Measurements from ENCODE around the gene OSER1.
A peak's percentile ranks its signal among the peaks of the same experiment; 100 is the strongest.
"Not testable (repeated sequence)": the region's sequence is repeated elsewhere in the genome, so short reads cannot be mapped to it uniquely, and the experiment has no call there.

Gene OSER1

DNA sequence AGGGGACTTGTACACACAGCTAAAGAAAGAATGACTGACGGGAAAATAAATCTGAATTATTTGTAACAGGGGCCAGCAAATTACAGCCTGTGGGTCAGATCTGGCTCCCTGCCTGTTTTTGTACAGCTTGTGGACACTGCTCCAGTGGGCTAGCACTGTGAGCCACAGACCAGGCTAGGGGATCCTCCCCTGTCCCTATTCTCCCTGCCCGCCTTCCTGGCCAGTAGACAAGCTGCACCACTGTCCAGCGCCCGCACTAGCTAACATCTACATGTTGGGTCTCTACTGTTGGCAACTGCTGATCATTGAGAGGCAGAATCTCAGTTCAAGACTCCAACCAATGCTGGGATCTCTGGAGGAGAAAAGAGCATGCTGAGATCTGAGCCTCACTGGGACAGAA, 10.7 kb downstream of the OSER1 start:
- DNase-seq = no peak

DNA sequence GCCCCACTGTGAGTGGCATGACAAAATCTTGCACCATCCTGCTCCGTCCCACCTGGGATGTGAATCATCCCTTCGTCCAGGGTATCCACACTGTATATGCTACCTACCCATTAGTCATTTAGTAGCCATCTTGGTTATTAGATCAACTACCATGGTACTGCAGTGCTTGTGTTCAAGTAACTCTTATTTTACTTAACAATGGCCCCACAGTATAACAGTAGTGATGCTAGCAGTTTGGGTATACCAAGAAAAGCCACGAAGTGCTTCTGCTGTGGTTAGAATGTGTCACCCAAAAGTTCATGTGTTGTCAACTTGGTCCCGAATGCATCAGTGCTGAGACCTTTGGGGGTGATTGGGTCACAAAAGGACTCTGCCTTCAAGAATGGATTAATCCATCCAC, 11.7 kb downstream of the OSER1 start:
- no peak for DNase-seq

DNA sequence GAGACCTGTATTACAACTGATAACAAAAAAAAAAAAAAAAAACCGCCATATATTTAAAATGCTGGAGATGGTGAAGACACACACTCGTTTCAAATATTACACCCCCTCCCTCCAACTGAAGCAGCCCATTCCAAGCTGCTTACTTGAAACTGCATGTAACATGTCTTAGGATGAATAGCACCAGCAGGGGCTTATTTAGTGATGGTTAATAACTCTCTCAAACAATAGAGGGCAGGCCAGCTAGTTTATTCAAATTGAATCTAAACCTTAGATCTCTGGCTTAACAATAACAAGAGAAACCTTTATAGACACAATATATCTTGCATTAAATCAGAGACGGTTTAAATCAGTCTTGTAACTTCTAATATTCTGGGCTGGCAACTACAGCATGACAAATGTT, 14.3 kb downstream of the OSER1 start:
- DNase-seq = no peak

DNA sequence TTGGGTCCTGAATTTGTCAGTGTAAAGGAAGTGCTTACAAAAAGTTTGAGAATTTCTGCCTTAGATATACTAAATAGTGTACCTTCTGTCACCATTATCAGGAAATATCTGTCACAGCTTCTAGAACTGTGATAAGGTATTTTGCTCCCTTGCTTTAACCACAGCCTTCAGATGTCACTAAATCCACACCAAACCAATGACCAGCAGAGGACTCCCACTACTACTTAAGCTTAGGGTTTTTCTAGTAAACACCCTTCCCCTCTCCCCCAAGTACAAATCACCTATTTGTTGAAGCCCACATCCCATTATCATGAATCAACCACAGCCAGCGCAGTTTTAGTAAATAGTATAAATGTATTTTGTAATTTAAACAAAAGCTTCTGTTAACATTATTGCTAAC, 15.0 kb downstream of the OSER1 start:
- DNase-seq = no peak

DNA sequence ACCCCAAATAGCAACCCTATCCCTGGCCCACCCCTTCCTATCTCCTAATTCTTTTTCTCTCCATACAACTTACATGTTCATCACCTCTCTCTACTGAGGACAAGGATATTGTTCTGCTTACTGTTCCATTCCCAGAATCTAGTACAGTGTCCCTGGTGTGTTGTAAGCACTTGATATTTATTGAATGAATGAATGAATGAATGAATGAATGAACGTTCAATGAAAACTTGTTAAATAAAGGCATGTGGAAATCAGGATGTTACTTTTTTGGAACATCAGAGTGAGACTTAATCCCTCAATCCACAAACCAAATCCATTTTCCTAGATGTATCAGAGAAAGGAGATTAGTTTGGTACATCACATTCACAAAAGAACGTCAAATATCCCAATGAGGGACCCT, 16.8 kb downstream of the OSER1 start:
- no peak for DNase-seq

DNA sequence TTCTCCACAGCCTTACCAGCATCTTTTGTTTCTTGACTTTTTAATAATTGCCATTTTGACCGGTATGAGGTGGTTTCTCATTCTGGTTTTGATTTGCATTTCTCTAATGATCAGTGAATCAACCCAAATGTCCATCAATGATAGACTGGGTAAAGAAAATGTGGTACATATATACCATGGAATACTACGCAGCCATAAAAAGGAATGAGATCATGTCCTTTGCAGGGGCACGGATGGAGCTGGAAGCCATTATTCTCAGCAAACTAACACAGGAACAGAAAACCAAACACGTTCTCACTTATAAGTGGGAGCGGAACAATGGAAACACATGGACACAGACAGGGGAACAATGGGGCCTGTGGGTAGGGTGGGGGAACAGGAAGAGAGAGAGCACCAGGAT, 18.9 kb downstream of the OSER1 start:
- DNase-seq = not testable (repeated sequence)

DNA sequence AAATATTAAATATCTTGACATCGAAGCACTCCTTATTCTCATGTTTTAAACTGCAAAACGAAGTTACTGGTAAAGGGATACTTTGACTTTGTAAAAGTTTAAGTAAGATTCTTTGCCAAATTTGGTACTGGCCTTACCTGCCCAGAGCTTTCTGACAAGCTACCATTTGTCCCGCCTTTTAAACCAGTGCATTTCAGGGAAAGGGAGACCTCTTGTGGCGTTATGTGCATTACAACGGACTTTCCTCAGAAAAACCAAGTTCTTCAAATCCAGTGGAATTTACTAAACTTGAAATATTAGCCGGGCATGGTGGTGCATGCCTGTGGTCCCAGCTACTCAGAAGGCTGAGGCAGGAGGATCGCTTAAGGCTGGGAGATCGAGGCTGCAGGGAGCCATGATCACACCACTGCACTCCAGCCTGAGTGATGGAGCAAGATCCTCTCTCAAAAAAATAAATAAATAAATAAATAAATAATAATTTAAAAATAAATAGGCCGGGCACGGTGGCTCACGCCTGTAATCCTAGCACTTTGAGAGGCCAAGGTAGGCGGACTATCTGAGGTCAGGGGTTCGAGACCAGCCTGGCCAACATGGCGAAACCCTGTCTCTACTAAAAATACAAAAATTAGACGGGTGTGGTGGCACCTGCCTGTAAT, 20.2 kb downstream of the OSER1 start:
- DNase-seq = not testable (repeated sequence)

DNA sequence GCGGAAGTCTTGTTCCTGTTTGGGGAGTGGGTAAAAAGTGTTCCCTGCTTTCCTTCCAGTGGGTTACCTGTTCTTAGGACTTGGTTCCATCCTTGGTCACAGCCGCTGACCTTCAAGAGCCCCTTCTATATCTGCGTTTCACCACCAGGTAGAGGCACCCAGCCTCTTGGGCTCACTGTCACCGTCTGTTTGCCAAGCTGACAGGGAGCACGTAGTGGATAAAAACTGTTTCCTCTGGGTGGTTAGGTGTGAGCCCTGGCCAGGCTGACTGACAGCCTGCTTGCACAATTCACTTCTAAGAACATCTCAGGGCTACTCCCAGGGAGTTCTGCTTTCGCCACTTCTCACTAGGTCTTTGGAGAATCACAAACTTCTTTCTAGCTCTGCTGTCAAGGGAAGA, 21.8 kb downstream of the OSER1 start:
- DNase-seq = no peak

DNA sequence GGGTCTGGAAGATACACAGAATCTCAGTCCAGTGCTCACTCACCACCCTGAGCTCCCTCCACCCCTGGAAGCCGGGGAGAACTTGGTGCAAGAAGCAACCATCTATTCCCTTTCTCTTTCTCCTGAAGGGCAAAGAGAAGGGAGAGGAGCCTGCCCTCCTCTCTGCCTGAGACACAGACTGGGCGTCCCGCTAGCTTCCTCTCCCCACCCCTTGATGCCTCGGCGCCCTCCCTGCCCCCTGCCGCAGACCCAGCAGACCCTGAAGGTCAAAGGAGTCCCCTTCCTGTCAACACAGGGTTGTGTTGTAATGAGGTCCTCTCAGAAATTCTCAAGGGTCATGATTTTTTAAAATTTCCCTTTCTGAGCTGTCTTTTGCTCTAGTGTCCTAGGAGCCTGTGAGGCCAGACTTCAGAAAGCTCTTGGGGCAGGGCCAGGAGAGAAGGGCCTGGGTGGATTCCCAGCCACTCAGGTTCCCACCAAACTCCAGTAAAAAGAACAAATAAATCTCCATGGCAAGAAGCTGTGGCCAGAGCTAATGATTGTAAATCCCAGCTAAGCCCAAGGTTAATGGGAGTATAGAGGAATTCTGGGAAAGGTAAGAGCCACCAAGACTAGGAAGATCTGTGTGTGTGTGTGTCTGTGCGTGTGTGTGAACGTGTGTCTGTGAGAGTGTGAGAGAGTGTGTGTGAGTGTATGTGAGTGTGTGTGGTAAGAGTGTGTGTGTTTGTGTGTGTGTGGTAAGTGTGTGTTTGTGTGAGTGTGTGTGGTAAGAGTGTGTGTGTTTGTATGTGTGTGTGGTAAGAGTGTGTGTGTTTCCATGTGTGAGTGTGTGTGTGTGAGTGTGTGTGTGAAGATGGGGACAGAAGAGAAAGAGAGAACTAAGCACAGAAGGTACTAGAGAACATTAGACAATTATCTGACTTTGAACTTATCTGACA, 22.5 kb downstream of the OSER1 start:
- DNase-seq = no peak

DNA sequence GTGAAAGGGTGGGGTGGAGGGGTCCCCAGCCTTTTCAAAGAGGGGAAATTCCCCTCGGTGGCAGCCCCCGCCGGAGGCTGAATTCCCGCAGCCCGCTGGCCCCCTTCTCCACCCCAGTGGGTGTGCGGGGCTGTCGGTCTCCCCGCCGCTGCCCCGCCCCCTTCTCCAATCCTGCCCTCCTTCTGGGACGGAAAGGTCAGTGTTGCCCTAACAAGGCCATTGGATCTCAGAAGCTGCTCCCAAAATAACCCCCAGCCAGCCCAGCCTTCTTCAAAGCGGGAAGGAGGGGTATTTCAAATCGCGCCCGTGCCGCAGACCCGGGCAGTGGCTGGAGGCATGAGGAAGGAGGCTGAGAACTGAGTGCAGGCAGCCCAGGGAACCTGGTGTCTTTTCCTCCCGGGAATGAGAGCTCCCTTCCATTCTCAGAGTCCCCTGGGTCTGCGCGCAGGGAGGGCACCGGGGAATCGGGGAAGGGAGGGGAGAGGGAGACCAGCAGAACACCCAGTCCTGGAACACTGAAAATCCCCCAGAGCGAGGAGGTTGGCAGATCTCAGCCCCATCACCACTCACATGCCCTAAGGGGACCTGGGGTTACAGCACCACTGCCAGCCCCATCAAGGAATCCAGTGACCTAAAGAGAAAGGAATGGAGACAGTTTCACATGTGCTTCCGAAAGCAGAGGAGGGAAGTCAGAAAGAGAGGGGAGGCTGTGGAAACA, 23.4 kb downstream of the OSER1 start, which contains the start of gene JPH2:
TSS of gene JPH2 (minus strand) at position 135 of the 718 bp plus-strand sequence. CDS start 483 bp downstream, outside the sequence.
- peak; percentile 49 for DNase-seq

DNA sequence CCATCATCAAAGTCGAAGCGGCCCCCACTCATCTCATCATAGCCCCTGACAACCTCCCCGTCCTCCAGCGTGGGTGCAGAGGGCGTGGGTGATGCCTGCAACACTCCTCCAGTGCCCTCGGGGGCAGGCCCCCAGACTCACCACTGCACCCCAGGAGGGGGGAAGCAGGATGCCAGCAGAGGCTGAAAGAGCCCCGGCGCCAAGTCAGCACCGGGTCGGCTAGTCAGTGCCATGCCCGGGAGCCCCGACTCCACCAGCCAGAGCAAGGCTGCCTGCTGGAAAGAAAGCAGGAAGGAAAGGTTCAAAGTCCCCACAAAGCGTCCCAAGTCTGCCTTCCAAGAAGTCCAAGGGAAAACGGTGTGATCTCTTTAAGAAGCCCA, 23.9 kb downstream of the OSER1 start:
- no peak for DNase-seq

DNA sequence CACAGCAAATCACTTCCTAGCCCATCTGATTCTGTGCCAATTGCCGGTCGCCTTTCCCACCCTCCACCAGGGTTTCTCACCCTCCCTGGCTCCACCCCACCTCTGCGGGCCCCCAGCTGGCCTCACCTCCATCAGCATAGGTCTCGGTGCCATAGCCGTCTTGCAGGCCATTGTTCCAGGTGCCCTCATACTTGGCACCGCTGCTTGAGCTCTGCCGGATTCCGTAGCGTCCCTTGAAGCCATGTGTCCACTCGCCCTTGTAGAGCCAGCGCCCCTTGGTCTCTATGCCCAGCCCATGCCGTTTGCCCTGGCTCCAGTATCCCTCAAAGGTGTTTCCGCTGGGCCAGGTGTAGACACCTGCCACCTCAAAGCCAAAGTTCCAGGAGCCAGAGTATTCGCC, 24.4 kb downstream of the OSER1 start:
- no peak for DNase-seq

DNA sequence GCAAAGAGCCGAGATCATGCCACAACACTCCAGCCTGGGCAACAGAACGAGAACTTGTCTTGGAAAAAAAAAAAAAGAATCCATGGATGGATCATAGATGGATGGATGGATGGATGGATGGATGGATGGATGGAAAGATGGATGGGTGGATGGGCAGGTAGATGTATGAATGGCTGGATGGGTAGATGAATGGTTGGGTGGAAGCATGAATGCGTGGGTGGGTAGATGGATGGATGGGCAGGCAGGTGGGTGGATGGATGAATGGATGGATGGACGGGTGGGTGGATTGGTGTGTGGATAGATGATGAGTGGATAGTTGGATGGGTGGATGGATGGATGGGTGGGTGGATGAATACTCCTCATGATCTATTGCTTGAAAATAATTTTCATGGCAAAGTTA, 25.0 kb downstream of the OSER1 start:
- no peak for DNase-seq

DNA sequence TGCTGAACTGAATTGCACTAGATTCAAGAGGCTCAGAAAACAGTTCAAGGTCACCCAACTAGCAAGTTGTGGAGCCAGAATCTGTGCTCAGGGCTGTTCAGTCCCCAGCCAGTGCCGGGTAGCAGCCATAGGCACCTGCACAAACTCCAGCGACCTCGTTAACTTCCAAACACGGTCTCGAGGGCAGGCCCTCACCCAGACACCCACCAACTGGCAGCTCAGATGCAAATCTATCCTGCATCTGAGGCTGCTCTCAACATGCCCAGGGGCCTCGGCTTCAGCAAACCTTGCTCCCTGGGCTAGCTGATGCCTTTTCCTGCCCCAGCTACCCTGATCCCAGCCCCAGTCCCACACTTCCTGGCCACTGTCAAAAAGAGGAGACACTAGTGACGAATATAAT, 27.3 kb downstream of the OSER1 start:
- no peak for DNase-seq

DNA sequence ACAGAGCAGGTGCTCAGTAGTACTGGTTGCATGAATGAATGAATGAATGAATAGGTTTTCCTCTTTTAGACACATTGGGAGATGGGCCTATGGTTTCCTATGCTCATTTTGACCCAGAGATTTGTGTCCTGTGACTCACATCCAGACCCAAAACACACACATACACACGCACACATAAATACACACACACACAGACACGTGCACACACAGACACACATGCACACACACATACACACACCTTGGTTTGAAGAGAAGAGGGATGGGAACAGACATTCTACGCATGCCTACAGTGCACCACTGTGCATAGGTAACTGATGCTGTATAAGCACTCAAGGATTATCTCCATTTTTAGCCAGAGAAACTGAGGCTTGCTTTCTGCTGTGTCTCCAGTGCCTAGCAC, 27.7 kb downstream of the OSER1 start:
- no peak for DNase-seq

DNA sequence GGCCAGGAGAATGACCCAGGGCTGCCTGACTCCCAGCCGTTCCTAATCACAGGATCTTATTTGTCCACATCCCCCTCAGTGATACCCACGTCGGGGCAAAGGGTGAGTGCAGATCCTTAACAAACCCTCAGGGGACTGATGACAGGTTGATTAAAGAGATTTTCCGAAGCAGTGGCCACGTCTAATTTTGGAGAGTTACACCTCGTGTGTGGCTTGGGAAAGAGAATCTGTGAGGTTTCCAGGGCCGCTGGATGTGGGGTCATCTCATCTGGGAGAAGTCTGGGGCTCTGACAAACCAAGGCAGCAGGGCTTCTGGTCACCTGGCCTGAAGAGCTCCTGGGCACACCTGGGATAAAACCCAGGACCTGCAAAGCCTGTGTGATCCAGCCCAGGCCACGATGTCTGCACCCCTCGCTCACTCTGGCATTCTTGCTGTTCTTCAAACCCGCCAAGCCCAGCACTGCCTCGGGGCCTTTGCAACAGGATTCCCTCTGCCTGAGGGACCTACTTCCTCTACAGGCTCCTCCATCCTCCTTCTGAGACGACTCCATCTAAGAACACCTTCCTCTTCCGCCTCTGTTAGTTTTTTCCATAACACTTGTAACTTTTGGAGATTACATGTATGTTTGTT, 28.3 kb downstream of the OSER1 start:
- no peak for DNase-seq

DNA sequence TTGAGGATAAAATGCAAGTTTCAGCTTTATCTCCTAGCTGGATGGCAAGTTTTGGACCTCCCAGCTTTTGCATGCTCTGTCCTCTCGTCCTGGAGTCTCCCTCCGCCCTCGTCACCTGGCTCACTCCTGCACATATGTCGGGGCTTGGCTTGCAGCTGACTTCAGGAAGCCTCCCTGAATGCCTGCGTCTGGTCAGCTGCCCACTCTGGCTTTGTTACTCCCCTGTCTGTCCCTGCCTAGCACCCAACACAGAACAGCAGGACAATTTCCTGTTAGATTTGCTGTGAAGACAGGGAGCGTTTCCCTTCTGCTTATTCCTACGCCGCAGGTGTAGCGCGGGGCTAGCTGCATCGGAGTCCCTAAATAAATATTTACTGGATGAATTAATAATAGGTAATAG, 29.0 kb downstream of the OSER1 start:
- DNase-seq = no peak

DNA sequence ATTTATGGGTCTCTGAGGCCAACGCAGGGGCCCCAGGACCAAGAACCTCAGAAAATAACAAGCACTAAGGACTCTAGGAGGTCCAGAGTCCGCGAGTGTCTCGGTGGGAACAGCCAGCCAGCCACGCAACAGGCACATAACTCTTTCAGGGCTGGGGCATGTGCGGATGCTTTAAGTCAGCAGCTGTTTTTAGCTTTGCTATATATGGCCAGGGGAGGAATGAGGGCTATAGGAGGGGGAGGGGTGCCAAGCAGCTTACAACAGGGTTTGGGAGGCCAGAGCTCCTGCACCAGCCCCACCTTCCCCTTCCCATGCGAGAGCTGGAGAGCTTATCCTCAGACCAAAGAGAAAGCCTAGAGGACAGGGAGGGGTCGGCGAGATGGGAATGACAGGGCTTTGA, 29.8 kb downstream of the OSER1 start:
- no peak for DNase-seq

DNA sequence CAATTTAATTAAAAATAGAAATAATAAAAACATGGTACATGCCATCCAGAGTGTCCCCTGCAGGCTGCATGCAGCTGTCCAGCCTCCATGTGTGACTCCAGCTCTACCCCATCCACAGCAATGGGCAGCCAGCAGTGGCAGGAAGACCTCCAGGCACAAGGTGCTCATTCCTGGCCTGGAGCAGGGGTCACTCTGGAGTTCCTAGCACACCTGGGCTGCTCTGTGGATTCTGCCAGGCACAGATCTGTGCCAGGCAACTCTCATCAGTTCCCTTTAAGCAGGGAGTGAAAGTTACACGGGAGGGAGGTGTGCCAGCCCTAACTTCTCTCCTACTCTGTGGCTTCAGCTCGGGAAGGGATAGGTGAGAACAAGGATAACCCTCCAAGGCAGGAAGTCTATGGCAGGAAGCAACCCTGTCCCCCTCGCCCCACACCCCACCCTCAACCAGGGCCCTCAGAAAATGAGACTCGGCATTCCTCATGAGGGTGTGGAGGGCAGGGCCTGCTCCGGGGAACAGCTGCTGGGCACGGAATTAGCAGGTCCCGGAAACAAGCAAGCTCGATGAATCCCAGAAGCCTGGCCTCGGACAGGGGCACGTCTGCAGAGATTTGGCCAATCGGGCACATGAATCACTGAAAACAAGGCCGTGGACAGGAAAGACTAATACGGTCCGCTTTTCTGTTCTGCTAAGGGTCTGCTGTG, 33.6 kb downstream of the OSER1 start:
- no peak for DNase-seq

DNA sequence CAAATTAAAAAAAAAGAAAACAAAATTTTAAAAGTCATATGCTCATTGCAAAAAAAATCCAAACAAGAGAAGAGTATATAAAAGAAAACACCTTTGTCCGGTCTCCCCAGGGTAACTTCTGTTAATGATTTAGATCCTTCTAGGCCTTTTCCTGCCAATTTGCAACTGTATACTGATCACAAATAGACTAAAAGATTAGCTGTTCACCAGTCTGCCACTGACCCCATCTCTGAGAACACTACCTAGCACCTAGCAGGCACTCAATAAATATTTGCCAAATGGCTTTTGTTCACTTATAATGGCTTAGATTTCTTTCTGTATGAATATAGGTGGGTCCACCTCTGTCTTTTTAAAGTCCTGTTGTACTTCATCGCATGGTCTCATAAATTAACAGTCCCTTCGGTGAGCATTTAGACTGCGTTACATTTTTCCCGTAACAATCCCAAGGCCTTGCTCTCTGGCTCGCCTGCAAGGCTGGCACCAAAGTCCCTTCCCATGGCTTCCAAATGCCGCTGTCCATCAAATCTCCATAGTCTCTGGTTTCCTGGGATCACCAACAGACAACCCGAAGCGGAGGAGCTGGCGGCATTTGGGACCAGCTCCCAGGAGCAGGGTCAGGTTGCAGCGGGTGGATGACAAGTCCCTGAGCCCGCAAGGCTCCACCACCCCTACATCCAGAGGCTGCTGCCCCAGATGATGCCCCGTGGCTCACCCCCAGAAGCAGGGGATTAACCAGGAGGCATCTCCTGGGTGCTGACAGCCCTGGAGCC, 35.4 kb downstream of the OSER1 start:
- DNase-seq = no peak

DNA sequence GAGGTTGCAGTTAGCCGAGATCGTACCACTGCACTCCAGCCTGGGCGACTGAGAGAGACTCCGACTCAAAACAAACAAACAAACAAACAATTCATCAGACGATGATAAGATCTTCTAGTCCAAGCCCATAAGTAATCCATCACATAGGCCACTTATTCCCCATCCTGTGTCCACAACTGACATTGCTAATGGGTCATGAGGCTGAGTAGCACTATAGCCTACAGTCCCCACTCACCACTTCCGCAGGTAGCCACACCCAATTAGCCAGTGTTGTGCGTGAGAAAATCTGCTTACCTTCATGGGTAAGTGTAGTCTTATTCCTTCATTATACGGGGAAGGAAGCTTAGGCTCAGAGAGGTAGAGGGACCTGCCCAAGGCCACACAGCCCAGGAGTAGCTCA, 36.7 kb downstream of the OSER1 start:
- DNase-seq = no peak

DNA sequence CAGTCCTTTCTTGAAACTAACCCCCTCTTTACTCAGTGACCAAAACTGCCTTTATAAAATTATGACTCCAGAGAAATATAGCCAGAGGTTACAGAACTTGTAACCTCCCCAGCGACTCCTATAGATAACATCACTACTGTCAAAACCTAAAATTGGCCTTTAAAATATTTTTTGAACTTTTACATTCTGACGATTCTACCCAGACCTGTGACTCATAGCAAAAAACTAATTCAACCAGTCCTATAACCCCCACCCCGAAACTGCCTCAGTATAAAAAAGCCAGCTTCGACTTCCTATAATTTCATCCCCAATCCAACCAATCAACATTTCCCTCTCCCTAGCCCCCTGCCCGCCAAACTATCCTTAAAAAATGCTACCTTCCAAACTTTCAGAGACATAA, 37.5 kb downstream of the OSER1 start:
- DNase-seq = no peak
